ENCODE data around the gene DGCR8. TPM values are rescaled to one million over a fixed set of nuclear protein-coding genes. Genes with fewer than 3 reads are reported as not detected.

Gene DGCR8
- total RNA-seq: 10 to 100 TPM; 33.4 to 34.3 TPM

DNA sequence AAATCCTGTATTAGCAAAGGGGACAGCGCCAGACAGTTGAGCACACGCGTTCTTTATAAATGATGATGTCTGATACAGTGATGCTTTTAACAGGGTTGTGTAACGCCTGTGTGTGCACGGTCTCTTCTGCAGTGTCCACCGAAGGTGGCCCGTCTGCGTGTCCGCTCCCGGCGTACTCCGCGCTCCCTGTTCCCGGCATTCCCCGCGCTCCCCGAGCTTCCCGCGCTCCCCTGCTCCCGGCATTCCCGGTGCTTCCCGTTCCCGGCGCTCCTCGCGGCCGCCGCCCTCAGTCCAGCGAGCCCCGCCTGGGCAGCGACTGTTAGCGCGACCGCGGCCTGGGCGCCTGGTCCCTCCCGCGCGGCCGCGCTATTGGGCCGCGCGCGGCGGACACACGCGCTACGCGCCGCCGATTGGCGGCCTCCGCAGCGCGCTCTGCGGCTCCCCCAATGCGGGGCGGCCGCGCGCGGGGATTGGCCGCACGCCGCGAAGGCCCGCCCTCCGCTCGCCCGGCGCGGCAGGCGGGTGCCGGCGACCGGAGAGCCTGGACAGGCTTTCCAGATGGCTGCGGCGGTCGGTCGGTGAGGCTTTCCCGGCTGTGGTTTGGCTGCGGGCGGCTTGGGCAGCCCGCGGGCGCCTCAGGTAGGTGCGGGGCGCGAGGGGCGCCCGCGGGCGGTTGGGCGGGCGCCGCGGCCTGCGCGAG, at the start of gene DGCR8:
DGCR8 (plus strand) TSS at position 497 of the 700 bp plus-strand sequence. CDS start 5,723 bp downstream, outside the sequence.
- H3K36me3 Mint-ChIP-seq: no peaks in the 10 kb centered on the region
- intact Hi-C loops (cut with micrococcal nuclease): loop anchor here (1.0 kb wide), 2 partner anchors 37 to 59 kb away; partner anchors contain the start of genes TANGO2 and TRMT2A
- H3K27ac Mint-ChIP-seq: peak within 1 kb of the TSS; percentile 79
- peak; percentile 75 for DNase-seq
- H3K4me3 Mint-ChIP-seq: peak within 1 kb of the TSS; percentile 88
- ChIA-PET POLR2A (no interaction called here), CTCF (no interaction called here)
- no peaks in the 10 kb centered on the region for H3K27me3 Mint-ChIP-seq
- peaks cover 37% of the 10 kb centered on the region for H3K4me1 Mint-ChIP-seq (ENCODE audit: low read depth)
- no peaks in the 10 kb centered on the region for H3K9me3 Mint-ChIP-seq

- POLR2A ChIA-PET: interaction anchor here (1.4 kb wide), 1 partner anchor 10 kb away, joined by 4 read pairs; the partner anchor contains the start of gene TANGO2
- H3K36me3 Mint-ChIP-seq: peaks cover 3% of the 10 kb centered on the region
- H3K9me3 Mint-ChIP-seq: no peaks in the 10 kb centered on the region
- H3K27ac Mint-ChIP-seq: no peak overlapping the region
- no peaks in the 10 kb centered on the region for H3K27me3 Mint-ChIP-seq
- CTCF ChIA-PET: no interaction called here
- H3K4me3 Mint-ChIP-seq: no peak overlapping the region
- intact Hi-C loops (cut with micrococcal nuclease): no loop called here
- peaks cover 22% of the 10 kb centered on the region for H3K4me1 Mint-ChIP-seq (ENCODE audit: low read depth)
- peak; percentile 70 for DNase-seq
Measured at GRCh38 chr22:20031732-20032406, 48.2 kb upstream of the DGCR8 start.

DNA sequence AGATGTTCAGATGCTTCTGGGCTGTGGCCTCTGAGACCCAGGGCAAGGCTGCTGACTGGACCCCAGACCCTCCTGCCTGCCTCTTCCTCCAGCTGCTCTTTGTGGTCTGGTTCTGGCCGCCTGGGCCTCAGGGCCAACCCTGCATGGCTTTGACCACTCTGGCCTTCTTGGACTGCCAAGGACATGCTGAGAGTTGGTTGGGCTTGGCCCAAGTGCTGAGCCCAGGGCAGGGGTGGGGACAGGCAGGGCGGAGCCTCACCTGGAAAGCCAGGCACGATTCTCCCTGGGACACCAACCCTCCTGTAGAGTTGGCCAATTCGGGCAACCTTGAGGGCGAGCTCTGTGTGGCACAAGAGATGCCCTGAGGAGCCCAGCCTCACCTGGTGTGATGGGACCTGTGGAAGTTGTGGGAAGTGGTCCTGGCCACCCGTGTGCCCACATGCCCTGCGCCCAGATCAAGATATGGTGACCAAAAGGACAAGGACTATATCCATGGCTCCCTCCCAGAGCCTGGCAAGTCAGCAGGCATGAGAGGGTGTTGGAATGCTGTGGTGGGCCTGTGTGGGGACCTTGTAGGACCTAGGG, 47.5 kb upstream of the DGCR8 start:
- Mint-ChIP-seq H3K27ac (no peak overlapping the region), H3K4me1 (ENCODE audit: low read depth) (peaks cover 29% of the 10 kb centered on the region), H3K36me3 (peaks cover 7% of the 10 kb centered on the region), H3K4me3 (no peak overlapping the region), H3K27me3 (no peaks in the 10 kb centered on the region), H3K9me3 (no peaks in the 10 kb centered on the region)
- CTCF ChIA-PET: no interaction called here
- intact Hi-C loops (cut with micrococcal nuclease): no loop called here
- DNase-seq: no peak
- POLR2A ChIA-PET: interaction anchor here (1.4 kb wide), 1 partner anchor 11 kb away, joined by 4 read pairs; the partner anchor contains the start of gene TANGO2

- Mint-ChIP-seq H3K9me3 (no peaks in the 10 kb centered on the region), H3K27ac (no peak overlapping the region), H3K36me3 (peaks cover 13% of the 10 kb centered on the region), H3K4me3 (no peak overlapping the region), H3K4me1 (ENCODE audit: low read depth) (peaks cover 33% of the 10 kb centered on the region), H3K27me3 (no peaks in the 10 kb centered on the region)
- POLR2A ChIA-PET: no interaction called here
- no peak for DNase-seq
- CTCF ChIA-PET: interaction anchor here (0.8 kb wide), 1 partner anchor 20 kb away, joined by 3 read pairs; no protein-coding TSS in a partner anchor
- intact Hi-C loops (cut with micrococcal nuclease): no loop called here
Measured at GRCh38 chr22:20033045-20033706, 46.9 kb upstream of the DGCR8 start.

GRCh38 chr22:20034143-20034542, 45.9 kb upstream of the DGCR8 start:
- DNase-seq: no peak
- Mint-ChIP-seq H3K9me3 (no peaks in the 10 kb centered on the region), H3K4me3 (no peak overlapping the region), H3K27ac (no peak overlapping the region), H3K27me3 (no peaks in the 10 kb centered on the region), H3K36me3 (peaks cover 13% of the 10 kb centered on the region), H3K4me1 (ENCODE audit: low read depth) (peaks cover 33% of the 10 kb centered on the region)
- intact Hi-C loops (cut with micrococcal nuclease): no loop called here
- CTCF ChIA-PET: interaction anchor here (0.6 to 0.7 kb wide), 2 partner anchors 86 to 121 kb away, joined by 3 read pairs; no protein-coding TSS in a partner anchor
- POLR2A ChIA-PET: no interaction called here

- H3K27me3 Mint-ChIP-seq: no peaks in the 10 kb centered on the region
- intact Hi-C loops (cut with micrococcal nuclease): loop anchor here (2.0 to 5.0 kb wide), 2 partner anchors 15 to 37 kb away; partner anchors contain the start of gene TANGO2
- no peak overlapping the region for H3K27ac Mint-ChIP-seq
- H3K4me3 Mint-ChIP-seq: no peak overlapping the region
- CTCF ChIA-PET: no interaction called here
- peaks cover 17% of the 10 kb centered on the region for H3K36me3 Mint-ChIP-seq
- H3K4me1 Mint-ChIP-seq (ENCODE audit: low read depth): peaks cover 33% of the 10 kb centered on the region
- POLR2A ChIA-PET: no interaction called here
- no peaks in the 10 kb centered on the region for H3K9me3 Mint-ChIP-seq
- DNase-seq: no peak
Measured at GRCh38 chr22:20035375-20036083, 44.5 kb upstream of the DGCR8 start.

DNA sequence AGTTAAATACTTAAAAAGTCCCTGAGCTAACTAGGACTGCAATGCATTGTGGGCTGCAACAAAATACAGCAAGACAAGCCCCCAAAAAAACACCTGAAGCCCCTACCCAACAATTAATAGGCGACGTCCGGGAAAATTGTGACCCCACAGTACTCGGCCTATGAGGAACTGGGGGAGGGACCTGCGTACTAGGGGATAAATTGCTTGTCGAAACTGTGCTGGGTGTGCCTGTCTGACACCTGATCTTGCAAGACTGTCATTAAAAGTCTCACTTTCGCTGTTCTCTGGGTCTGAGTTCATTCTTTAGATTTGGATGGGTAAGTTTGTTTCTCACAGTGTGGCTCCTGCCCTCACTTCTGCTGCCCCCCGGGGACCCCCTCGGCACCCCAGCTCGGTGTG, 44.0 kb upstream of the DGCR8 start:
- peaks cover 33% of the 10 kb centered on the region for H3K4me1 Mint-ChIP-seq (ENCODE audit: low read depth)
- CTCF ChIA-PET: no interaction called here

DNA sequence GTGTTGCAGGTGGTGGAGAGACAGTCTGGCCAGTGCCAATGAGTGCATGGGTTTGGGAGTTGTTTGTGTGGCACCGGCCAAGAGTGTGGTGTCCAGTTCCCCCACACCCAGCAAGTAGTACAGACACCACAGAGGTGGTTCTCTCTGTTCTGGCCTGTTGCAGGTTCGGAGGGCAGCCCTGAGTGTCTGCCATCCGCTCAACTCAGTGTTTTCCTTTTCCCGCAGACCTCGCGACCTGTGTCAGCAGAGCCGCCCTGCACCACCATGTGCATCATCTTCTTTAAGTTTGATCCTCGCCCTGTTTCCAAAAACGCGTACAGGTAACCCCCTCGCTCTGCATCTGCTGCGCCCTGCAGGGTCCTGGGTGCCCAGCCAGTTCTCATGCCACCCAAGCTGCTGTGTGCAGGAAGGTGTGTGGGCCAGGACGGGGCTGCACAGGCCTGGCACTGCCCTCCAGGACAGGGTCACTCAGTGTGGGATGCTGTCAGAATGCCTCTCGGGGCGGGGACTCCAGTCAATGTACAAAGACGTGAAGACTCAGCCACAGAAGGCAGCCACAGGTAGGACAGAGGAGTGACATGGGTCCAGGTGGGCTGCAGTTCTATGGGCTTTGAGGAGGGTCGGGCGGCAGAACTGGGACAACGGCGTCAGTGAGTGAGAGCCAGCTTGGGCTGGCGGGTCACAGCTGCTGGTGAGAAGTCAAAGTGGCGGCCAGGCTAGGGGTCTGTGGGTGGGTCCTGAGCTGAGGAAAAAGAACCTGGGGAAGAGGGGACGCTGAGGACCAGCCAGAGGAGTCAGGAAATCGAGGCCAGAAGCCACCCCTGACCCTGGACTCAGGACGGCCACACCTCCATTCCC, 43.3 kb upstream of the DGCR8 start:
- intact Hi-C loops (cut with micrococcal nuclease): loop anchor here (2.0 to 5.0 kb wide), 2 partner anchors 16 to 36 kb away; partner anchors contain the start of gene TANGO2
- no peaks in the 10 kb centered on the region for H3K9me3 Mint-ChIP-seq
- POLR2A ChIA-PET: no interaction called here
- peak overlapping the region; percentile 75 for H3K27ac Mint-ChIP-seq
- no peaks in the 10 kb centered on the region for H3K27me3 Mint-ChIP-seq
- no peak for DNase-seq
- CTCF ChIA-PET: no interaction called here
- peaks cover 28% of the 10 kb centered on the region for H3K4me1 Mint-ChIP-seq (ENCODE audit: low read depth)
- peaks cover 17% of the 10 kb centered on the region for H3K36me3 Mint-ChIP-seq
- H3K4me3 Mint-ChIP-seq: no peak overlapping the region

More for the DNA sequence above, 44.0 kb upstream of the DGCR8 start:
- no peak for DNase-seq
- intact Hi-C loops (cut with micrococcal nuclease): loop anchor here (2.0 to 5.0 kb wide), 2 partner anchors 15 to 36 kb away; partner anchors contain the start of gene TANGO2
- no peak overlapping the region for H3K4me3 Mint-ChIP-seq
- H3K9me3 Mint-ChIP-seq: no peaks in the 10 kb centered on the region
- POLR2A ChIA-PET: no interaction called here
- no peak overlapping the region for H3K27ac Mint-ChIP-seq
- H3K27me3 Mint-ChIP-seq: no peaks in the 10 kb centered on the region
- H3K36me3 Mint-ChIP-seq: peaks cover 17% of the 10 kb centered on the region

GRCh38 chr22:20037419-20037818, 42.6 kb upstream of the DGCR8 start:
- intact Hi-C loops (cut with micrococcal nuclease): loop anchor here (2.0 to 5.0 kb wide), 2 partner anchors 17 to 35 kb away; partner anchors contain the start of gene TANGO2
- ChIA-PET CTCF (no interaction called here), POLR2A (no interaction called here)
- Mint-ChIP-seq H3K4me3 (no peak overlapping the region), H3K27me3 (no peaks in the 10 kb centered on the region), H3K36me3 (peaks cover 17% of the 10 kb centered on the region), H3K9me3 (no peaks in the 10 kb centered on the region), H3K4me1 (ENCODE audit: low read depth) (peaks cover 23% of the 10 kb centered on the region), H3K27ac (peak overlapping the region; percentile 75)
- DNase-seq: peak; percentile 42

DNA sequence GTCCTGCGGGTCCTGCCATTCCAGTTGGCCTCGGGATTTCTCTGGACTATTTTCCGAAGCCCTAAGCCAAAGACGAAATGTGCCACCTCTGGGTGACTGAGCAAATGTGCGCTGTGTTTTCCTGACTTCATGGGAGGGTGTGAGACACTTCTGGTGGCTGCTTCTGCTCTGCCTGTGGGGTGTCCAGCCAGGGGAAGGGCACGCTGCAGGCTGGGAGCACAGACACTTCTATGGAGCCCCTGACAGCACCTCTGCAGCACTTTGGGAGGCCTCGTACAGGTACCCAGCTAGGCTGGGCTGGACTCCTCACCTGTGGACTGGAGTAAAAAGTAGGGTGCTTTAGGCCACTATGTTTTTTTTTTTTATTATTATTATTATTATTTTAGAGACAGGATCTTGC, 41.5 kb upstream of the DGCR8 start:
- intact Hi-C loops (cut with micrococcal nuclease): loop anchor here (5.0 kb wide), 1 partner anchor 34 kb away; no protein-coding TSS in a partner anchor
- Mint-ChIP-seq H3K9me3 (no peaks in the 10 kb centered on the region), H3K27ac (no peak overlapping the region), H3K36me3 (peaks cover 22% of the 10 kb centered on the region), H3K4me3 (no peak overlapping the region), H3K4me1 (ENCODE audit: low read depth) (peaks cover 20% of the 10 kb centered on the region), H3K27me3 (no peaks in the 10 kb centered on the region)
- no peak for DNase-seq
- POLR2A ChIA-PET: interaction anchor here (0.6 kb wide), 1 partner anchor 14 kb away, joined by 3 read pairs; no protein-coding TSS in a partner anchor
- CTCF ChIA-PET: no interaction called here

Measured in activated CD4-positive, alpha-beta memory T cell treated with anti-CD3 and anti-CD28 coated beads for 36 hours (primary cell).